ENCODE measurements around the gene SLC16A10.

SLC16A10 gene

GRCh38 chr6:111175109-111175508, 87.8 kb downstream of the SLC16A10 start:
- Histone ChIP-seq H3K27me3 (no peaks in the 10 kb centered on the region), H3K9me3 (no peaks in the 10 kb centered on the region), H3K4me3 (ENCODE audit: low read depth in 1 of 2, low read length in 1 of 2) (no peak overlapping the region), H3K4me1 (ENCODE audit: control insufficient read depth in 1 of 2, insufficient read depth in 1 of 2, low read depth in 1 of 2, low read length in 1 of 2) (no peaks in the 10 kb centered on the region), H3K36me3 (no peaks in the 10 kb centered on the region), H3K27ac (no peak overlapping the region)
- TF ChIP-seq CTCF (IDR thresholded peaks at IDR 0.05): no peak

- no peaks in the 10 kb centered on the region for H3K9me3 ChIP-seq
- no peak for TF ChIP-seq CTCF (IDR thresholded peaks at IDR 0.05)
- no peaks in the 10 kb centered on the region for H3K4me1 ChIP-seq (ENCODE audit: control insufficient read depth in 1 of 2, insufficient read depth in 1 of 2, low read depth in 1 of 2, low read length in 1 of 2)
Measured at GRCh38 chr6:111176038-111176759, 88.9 kb downstream of the SLC16A10 start.

GRCh38 chr6:111176760-111177099, 89.4 kb downstream of the SLC16A10 start:
- H3K4me1 ChIP-seq (ENCODE audit: control insufficient read depth in 1 of 2, insufficient read depth in 1 of 2, low read depth in 1 of 2, low read length in 1 of 2): no peaks in the 10 kb centered on the region
- no peaks in the 10 kb centered on the region for H3K9me3 ChIP-seq
- H3K27ac ChIP-seq: no peak overlapping the region
- no peaks in the 10 kb centered on the region for H3K27me3 ChIP-seq
- TF ChIP-seq CTCF (IDR thresholded peaks at IDR 0.05): no peak
- H3K36me3 ChIP-seq: no peaks in the 10 kb centered on the region
- H3K4me3 ChIP-seq (ENCODE audit: low read depth in 1 of 2, low read length in 1 of 2): no peak overlapping the region

More at GRCh38 chr6:111176038-111176759, 88.9 kb downstream of the SLC16A10 start:
- Histone ChIP-seq H3K36me3 (no peaks in the 10 kb centered on the region), H3K27me3 (no peaks in the 10 kb centered on the region), H3K27ac (no peak overlapping the region), H3K4me3 (ENCODE audit: low read depth in 1 of 2, low read length in 1 of 2) (no peak overlapping the region)

- no peaks in the 10 kb centered on the region for H3K27me3 ChIP-seq
- no peaks in the 10 kb centered on the region for H3K4me1 ChIP-seq (ENCODE audit: control insufficient read depth in 1 of 2, insufficient read depth in 1 of 2, low read depth in 1 of 2, low read length in 1 of 2)
- no peak overlapping the region for H3K27ac ChIP-seq
- TF ChIP-seq CTCF (IDR thresholded peaks at IDR 0.05): no peak
- H3K9me3 ChIP-seq: no peaks in the 10 kb centered on the region
- H3K4me3 ChIP-seq (ENCODE audit: low read depth in 1 of 2, low read length in 1 of 2): no peak overlapping the region
- H3K36me3 ChIP-seq: no peaks in the 10 kb centered on the region
Measured at GRCh38 chr6:111177131-111177530, 89.8 kb downstream of the SLC16A10 start.

- no peak for TF ChIP-seq CTCF (IDR thresholded peaks at IDR 0.05)
- H3K27ac ChIP-seq: no peak overlapping the region
- H3K36me3 ChIP-seq: no peaks in the 10 kb centered on the region
- no peak overlapping the region for H3K4me3 ChIP-seq (ENCODE audit: low read depth in 1 of 2, low read length in 1 of 2)
- no peaks in the 10 kb centered on the region for H3K27me3 ChIP-seq
- no peaks in the 10 kb centered on the region for H3K9me3 ChIP-seq
- H3K4me1 ChIP-seq (ENCODE audit: control insufficient read depth in 1 of 2, insufficient read depth in 1 of 2, low read depth in 1 of 2, low read length in 1 of 2): no peaks in the 10 kb centered on the region
Measured at GRCh38 chr6:111183702-111184517, 96.6 kb downstream of the SLC16A10 start.
